Left colon (tissue), 2 donors: ENCODE results near the gene PLCB4. TPM values are rescaled to one million over a fixed set of nuclear protein-coding genes. Genes with fewer than 3 reads are reported as not detected.

Source experiments
- ATAC-seq: fragments of 200-7000 bp; cut with Tn5 transposase; one replicate; pipeline ENCODE4 v1.9.1; 2020; ENCODE audit warnings: mild to moderate bottlenecking, moderate library complexity
- DNase-seq, 2 donors: peaks; one replicate each; pipeline ENCODE4 v3.0.0-alpha.2; 2020
- intact Hi-C, 2 donors: fragments of 100-400 bp; cut with DNase I in 1 of 2; cut with micrococcal nuclease in 1 of 2; formaldehyde crosslinking; loops; one replicate each; pipeline versions ENCODE4 v1.11.2 to v1.14.0; 2022; cut with DNase I, micrococcal nuclease
- total RNA-seq, 2 donors: library from RNA; stranded (reverse); fragmentation: NEBNext Ultra II Directional; extraction: Animal tissue kit (Norgen Biotek cat#: 25700); gene quantifications; one replicate each; pipeline ENCODE4 v1.2.1, GENCODE V29; 2021
- donor health status: DM: no; HTN: no; CAD: no.
- donor health status: DM: yes; HTN: yes; CAD: no.

PLCB4 gene
- total RNA-seq, 2 donors from 2014 or later: 45.3 to 58.2 TPM

- ATAC-seq (no peak), DNase-seq (no peak)
- intact Hi-C loops: no loop called here
Measured at GRCh38 chr20:9053108-9053507, 15.8 kb upstream of the PLCB4 start.

GRCh38 chr20:9054176-9054575 lies 14.7 kb upstream of the PLCB4 start:
- no peak for ATAC-seq
- intact Hi-C loops: no loop called here

GRCh38 chr20:9059931-9060330 lies 9.0 kb upstream of the PLCB4 start:
- DNase-seq (no peak), ATAC-seq (no peak)
- intact Hi-C loops: no loop called here

More at GRCh38 chr20:9054176-9054575, 14.7 kb upstream of the PLCB4 start:
- no peak for DNase-seq

GRCh38 chr20:9061434-9061833 lies 7.5 kb upstream of the PLCB4 start:
- ATAC-seq (no peak), DNase-seq (no peak)
- intact Hi-C loops: no loop called here

GRCh38 chr20:9062066-9062465 lies 6.8 kb upstream of the PLCB4 start:
- intact Hi-C loops: no loop called here
- ATAC-seq (no peak), DNase-seq (no peak)

GRCh38 chr20:9066191-9066590 lies 2.7 kb upstream of the PLCB4 start:
- DNase-seq (no peak), ATAC-seq (no peak)
- intact Hi-C loops: no loop called here

- intact Hi-C loops: no loop called here
- peak; percentile 66 for ATAC-seq
- DNase-seq: peak in 1 of 2 donors; percentile 45
Measured at GRCh38 chr20:9068233-9068801, 570 bp upstream of the PLCB4 start.

GRCh38 chr20:9070304-9070703 lies 1.4 kb downstream of the PLCB4 start:
- intact Hi-C loops: loop anchor here in 1 of 2 donors (10.0 kb wide), 1 partner anchor 216 kb away; no protein-coding TSS in a partner anchor
- no peak for DNase-seq
- no peak for ATAC-seq

GRCh38 chr20:9071976-9072726 lies 3.3 kb downstream of the PLCB4 start:
- intact Hi-C loops: loop anchor here in 1 of 2 donors (10.0 kb wide), 1 partner anchor 217 kb away; no protein-coding TSS in a partner anchor
- ATAC-seq (no peak), DNase-seq (no peak)

GRCh38 chr20:9072861-9073500 lies 4.1 kb downstream of the PLCB4 start:
- ATAC-seq: no peak
- intact Hi-C loops: loop anchor here in 1 of 2 donors (10.0 kb wide), 1 partner anchor 218 kb away; no protein-coding TSS in a partner anchor
- no peak for DNase-seq

GRCh38 chr20:9075264-9076095 lies 6.6 kb downstream of the PLCB4 start:
- DNase-seq (no peak), ATAC-seq (peak; percentile 74)
- intact Hi-C loops: loop anchor here in 1 of 2 donors (10.0 kb wide), 1 partner anchor 221 kb away; no protein-coding TSS in a partner anchor

GRCh38 chr20:9076440-9076839 lies 7.6 kb downstream of the PLCB4 start:
- intact Hi-C loops: loop anchor here in 1 of 2 donors (10.0 kb wide), 1 partner anchor 222 kb away; no protein-coding TSS in a partner anchor

GRCh38 chr20:9078826-9079731 lies 10.2 kb downstream of the PLCB4 start:
- DNase-seq (peak in 1 of 2 donors; percentile 15), ATAC-seq (peak; percentile 60)
- intact Hi-C loops: loop anchor here in 1 of 2 donors (10.0 kb wide), 1 partner anchor 224 kb away; no protein-coding TSS in a partner anchor

More at GRCh38 chr20:9076440-9076839, 7.6 kb downstream of the PLCB4 start:
- DNase-seq: no peak
- ATAC-seq: no peak

- DNase-seq: no peak
- ATAC-seq: no peak
- intact Hi-C loops: no loop called here
Measured at GRCh38 chr20:9081423-9081966, 12.6 kb downstream of the PLCB4 start.

GRCh38 chr20:9082741-9083140 lies 13.9 kb downstream of the PLCB4 start:
- DNase-seq: no peak
- intact Hi-C loops: no loop called here
- ATAC-seq: no peak

GRCh38 chr20:9087531-9088217 lies 18.8 kb downstream of the PLCB4 start:
- DNase-seq (no peak), ATAC-seq (no peak)
- intact Hi-C loops: no loop called here

- ATAC-seq (no peak), DNase-seq (no peak)
Measured at GRCh38 chr20:9088556-9088955, 19.7 kb downstream of the PLCB4 start.

More at GRCh38 chr20:9088556-9088955, 19.7 kb downstream of the PLCB4 start:
- intact Hi-C loops: no loop called here
